Measurements from ENCODE around the gene KIF26B. TPM values are rescaled to one million over a fixed set of nuclear protein-coding genes. Genes with fewer than 3 reads are reported as not detected.

KIF26B gene
- polyA plus RNA-seq, 1 of the 3 experiments (the other 2 are of a cell fraction): 2.6 TPM

GRCh38 chr1:245571815-245572294, 417.1 kb downstream of the KIF26B start:
- peak; percentile 82 for DNase-seq
- Histone ChIP-seq H3K79me2 (ENCODE audit: insufficient read depth) (no peaks in the 10 kb centered on the region), H3K4me3 (ENCODE audit: low read depth in 2 of 2, low read length in 1 of 2) (no peak overlapping the region), H3K4me2 (no peak overlapping the region), H2AFZ (ENCODE audit: low read depth) (no peak overlapping the region), H3K9me3 (no peaks in the 10 kb centered on the region), H3K27me3 (ENCODE audit: insufficient read depth) (no peaks in the 10 kb centered on the region), H3K36me3 (replicated peaks in 1 of 2; ENCODE audit: control insufficient read depth in 1 of 2, insufficient read depth in 2 of 2, low read length in 1 of 2) (peaks cover 0 to 4% of the 10 kb centered on the region in 2 experiments), H3F3A (replicated peaks; ENCODE audit: insufficient read depth) (no peaks in the 10 kb centered on the region), H3K27ac (ENCODE audit: low read depth in 2 of 2, low read length in 1 of 2) (peak overlapping the region in 1 of 2 experiments; percentile 96; a peak in 2 of 4 replicates), H3K4me1 (ENCODE audit: control insufficient read depth in 1 of 2, insufficient read depth in 2 of 2, low read depth in 1 of 2, low read length in 1 of 2) (peaks cover 0 to 54% of the 10 kb centered on the region in 2 experiments; a peak in 2 of 4 replicates), H4K20me1 (ENCODE audit: insufficient read depth) (no peaks in the 10 kb centered on the region), H3K9ac (no peak overlapping the region), H3K9me2 (no peaks in the 10 kb centered on the region)
- WGBS (ENCODE audit: low lambda C conversion rate): 70% methylated on average over 10 of the region's 11 CpGs
- peak; percentile 59; the same call in 1 of the 2 replicates for TF ChIP-seq TCF12 (IDR thresholded peaks at IDR 0.05)
- peak; percentile 79 for TF ChIP-seq CHD2 (IDR thresholded peaks at IDR 0.05; ENCODE audit: low read length, partially characterized antibody)
- peak in 1 of 2 experiments; percentile 96; a peak in 2 of 4 replicates for TF ChIP-seq EP300 (IDR thresholded peaks at IDR 0.05; ENCODE audit: borderline replicate concordance in 1 of 2, low read depth in 1 of 2, low read length in 1 of 2)
- no peak for TF ChIP-seq FOSL2 (IDR thresholded peaks at IDR 0.05; ENCODE audit: borderline replicate concordance, low read depth)
- TF ChIP-seq ELF1 (IDR thresholded peaks at IDR 0.05): no peak
- peak; percentile 95 for TF ChIP-seq GATA2 (CRISPR knock-in tag; IDR thresholded peaks at IDR 0.05)
- peak; percentile 84; the same call in 1 of the 2 replicates for TF ChIP-seq RCOR1 (IDR thresholded peaks at IDR 0.05; ENCODE audit: low read length)
- TF ChIP-seq FOXJ3 (CRISPR knock-in tag; IDR thresholded peaks at IDR 0.05): peak; percentile 98
- TF ChIP-seq MXI1 (IDR thresholded peaks at IDR 0.05; ENCODE audit: low read depth, low read length): peak; percentile 89
- TF ChIP-seq RAD21 (IDR thresholded peaks at IDR 0.05; ENCODE audit: low read length): peak; percentile 44
- CTCF ChIA-PET: interaction anchor here (0.7 to 1.8 kb wide), 7 partner anchors 10 to 419 kb away, joined by 3 to 6 read pairs (median 4); no protein-coding TSS in a partner anchor
- POLR2A ChIA-PET: interaction anchor here (1.0 to 1.3 kb wide), 3 partner anchors 21 to 415 kb away, joined by 3 to 4 read pairs (median 3); no protein-coding TSS in a partner anchor

GRCh38 chr1:245572709-245573108, 417.9 kb downstream of the KIF26B start:
- Histone ChIP-seq H3K9me2 (no peaks in the 10 kb centered on the region), H3F3A (replicated peaks; ENCODE audit: insufficient read depth) (no peaks in the 10 kb centered on the region), H3K4me2 (no peak overlapping the region), H3K79me2 (ENCODE audit: insufficient read depth) (no peaks in the 10 kb centered on the region), H2AFZ (ENCODE audit: low read depth) (no peak overlapping the region), H3K4me3 (ENCODE audit: low read depth in 2 of 2, low read length in 1 of 2) (no peak overlapping the region), H3K36me3 (replicated peaks in 1 of 2; ENCODE audit: control insufficient read depth in 1 of 2, insufficient read depth in 2 of 2, low read length in 1 of 2) (peaks cover 0 to 9% of the 10 kb centered on the region in 2 experiments), H3K9ac (no peak overlapping the region), H4K20me1 (ENCODE audit: insufficient read depth) (no peaks in the 10 kb centered on the region), H3K4me1 (ENCODE audit: control insufficient read depth in 1 of 2, insufficient read depth in 2 of 2, low read depth in 1 of 2, low read length in 1 of 2) (peaks cover 0 to 53% of the 10 kb centered on the region in 2 experiments; a peak in 2 of 4 replicates), H3K27ac (ENCODE audit: low read depth in 2 of 2, low read length in 1 of 2) (peak overlapping the region in 1 of 2 experiments; percentile 96; a peak in 2 of 4 replicates), H3K27me3 (ENCODE audit: insufficient read depth) (no peaks in the 10 kb centered on the region), H3K9me3 (no peaks in the 10 kb centered on the region)
- TF ChIP-seq GATA2 (CRISPR knock-in tag; IDR thresholded peaks at IDR 0.05) (peak; percentile 52; the same call in 1 of the 2 replicates), FOSL2 (IDR thresholded peaks at IDR 0.05; ENCODE audit: borderline replicate concordance, low read depth) (no peak)
- 89% methylated on average over 7 of the region's 7 CpGs for WGBS (ENCODE audit: low lambda C conversion rate)
- ChIA-PET POLR2A (no interaction called here), CTCF (interaction anchor here (1.0 kb wide), 1 partner anchor 17 kb away, joined by 4 read pairs; no protein-coding TSS in a partner anchor)
- DNase-seq: no peak

- Histone ChIP-seq H3K27me3 (ENCODE audit: insufficient read depth) (no peaks in the 10 kb centered on the region), H3K9ac (no peak overlapping the region), H3K9me3 (no peaks in the 10 kb centered on the region), H3K4me2 (no peak overlapping the region), H3K4me3 (ENCODE audit: low read depth in 2 of 2, low read length in 1 of 2) (no peak overlapping the region), H3K27ac (ENCODE audit: low read depth in 2 of 2, low read length in 1 of 2) (peak overlapping the region in 1 of 2 experiments; percentile 70; a peak in 2 of 4 replicates), H2AFZ (ENCODE audit: low read depth) (no peak overlapping the region), H4K20me1 (ENCODE audit: insufficient read depth) (no peaks in the 10 kb centered on the region), H3K79me2 (ENCODE audit: insufficient read depth) (no peaks in the 10 kb centered on the region), H3K9me2 (no peaks in the 10 kb centered on the region), H3K36me3 (replicated peaks in 1 of 2; ENCODE audit: control insufficient read depth in 1 of 2, insufficient read depth in 2 of 2, low read length in 1 of 2) (peaks cover 0 to 26% of the 10 kb centered on the region in 2 experiments), H3K4me1 (ENCODE audit: control insufficient read depth in 1 of 2, insufficient read depth in 2 of 2, low read depth in 1 of 2, low read length in 1 of 2) (peaks cover 0 to 60% of the 10 kb centered on the region in 2 experiments; a peak in 2 of 4 replicates), H3F3A (replicated peaks; ENCODE audit: insufficient read depth) (no peaks in the 10 kb centered on the region)
- TF ChIP-seq TEAD4 (IDR thresholded peaks at IDR 0.05; ENCODE audit: borderline replicate concordance, insufficient read depth): no peak
- TF ChIP-seq IRF3 (IDR thresholded peaks at IDR 0.05; ENCODE audit: low read depth, low read length): no peak
- ChIA-PET CTCF (interaction anchor here (1.7 kb wide), 1 partner anchor 30 kb away, joined by 4 read pairs; no protein-coding TSS in a partner anchor), POLR2A (interaction anchor here (1.4 kb wide), 1 partner anchor 30 kb away, joined by 5 read pairs; no protein-coding TSS in a partner anchor)
- DNase-seq: no peak
- 96% methylated on average over 2 of the region's 2 CpGs for WGBS (ENCODE audit: low lambda C conversion rate)
These were observed 420.9 kb downstream of the KIF26B start for GRCh38 chr1:245575710-245576109.

All from SK-N-SH (cell line).